HCT116 (cell line): Measurements from ENCODE around the gene TRERF1. TPM values are rescaled to one million over a fixed set of nuclear protein-coding genes. Genes with fewer than 3 reads are reported as not detected.

ENCODE experiments used
- ATAC-seq: fragments of 200-7000 bp; cut with Tn5 transposase; 2 replicates; pipeline ENCODE4 v1.9.1; 2020; ENCODE audit warnings: mild to moderate bottlenecking, moderate library complexity
- BruUV-seq: library from RNA; stranded (reverse); fragments of 400-500 nt; replicated peaks from 2 replicates; lab custom pipeline; 2021; lab: Mats Ljungman, UMichigan
- CTCF ChIA-PET: fragments of 300-600 bp; sonication (Branson Sonifier 250); formaldehyde crosslinking; loops from one replicate; lab custom pipeline; 2021; ENCODE audit warnings: antibody characterized with exemption; lab: Charles Lee
- POLR2A ChIA-PET: fragments of 300-600, 350-600 bp; sonication (Branson Sonifier 250); formaldehyde crosslinking; loops from one replicate; lab custom pipeline; 2021; ENCODE audit warnings: antibody characterized with exemption; lab: Charles Lee
- RAD21 ChIA-PET, 2 experiments: fragments of 300-600 bp; sonication (Branson Sonifier 250); formaldehyde crosslinking; loops; one replicate each; lab custom pipeline; 2023; ENCODE audit warnings: low total read pairs in 2 of 2; ENCODE audit not compliant: uncharacterized antibody in 2 of 2, unreplicated experiment in 2 of 2, low non-redundant PET in 1 of 2; lab: Charles Lee
- DNase-seq: peaks from one replicate; pipeline ENCODE4 v3.0.0-alpha.2; 2010; ENCODE audit warnings: low read depth, low spot score
- H2AFZ ChIP-seq: fragments of 200-600 bp; shearing (Covaris generic), sonication (generic); 2 replicates; pipeline ENCODE4 v1.6.1; 2017; ENCODE audit warnings: low read depth, mixed run types, mixed read lengths, antibody characterized with exemption, low read length; ENCODE audit not compliant: poor library complexity, severe bottlenecking
- H3K27ac ChIP-seq: 2 replicates; pipeline ENCODE4 v1.5.1; 2012; ENCODE audit warnings: low read depth, low read length
- H3K27me3 ChIP-seq: fragments of 200-600 bp; sonication (generic); 2 replicates; pipeline ENCODE4 v1.6.1; 2016; ENCODE audit warnings: mixed run types, low read length, mixed read lengths; ENCODE audit not compliant: insufficient read depth
- H3K36me3 ChIP-seq, 2 experiments: fragments of 200-500 bp in 1 of 2; fragments of 200-600 bp in 1 of 2; sonication (Bioruptor generic) in 1 of 2; sonication (generic) in 1 of 2; 2 replicates each; pipeline versions ENCODE4 v1.5.1 to v1.6.1; 2014 to 2016; ENCODE audit warnings: low read length in 2 of 2, inconsistent platforms in 1 of 2, mixed read lengths in 1 of 2, mixed run types in 1 of 2; ENCODE audit not compliant: insufficient read depth in 2 of 2, control insufficient read depth in 1 of 2
- H3K4me1 ChIP-seq, 2 experiments: fragments of 200-600 bp in 1 of 2; sonication (generic) in 1 of 2; 2 replicates each; pipeline versions ENCODE4 v1.5.1 to v1.6.1; 2012 to 2017; ENCODE audit warnings: low read length in 2 of 2, inconsistent platforms in 1 of 2, mild to moderate bottlenecking in 1 of 2, mixed read lengths in 1 of 2, mixed run types in 1 of 2, moderate library complexity in 1 of 2; ENCODE audit not compliant: insufficient read depth in 2 of 2, control insufficient read depth in 1 of 2
- H3K4me2 ChIP-seq: fragments of 200-600 bp; sonication (generic); 2 replicates; pipeline ENCODE4 v1.6.1; 2017; ENCODE audit warnings: mixed run types, low read length, mixed read lengths
- H3K4me3 ChIP-seq, 2 experiments: fragments of 200-600 bp in 1 of 2; sonication (generic) in 1 of 2; replicated peaks in 1 of 2; 2 replicates each; pipeline ENCODE4 v1.5.1; 2011 to 2016; ENCODE audit warnings: low read length in 2 of 2, control low read depth in 1 of 2, low read depth in 1 of 2, mild to moderate bottlenecking in 1 of 2, mixed read lengths in 1 of 2, mixed run types in 1 of 2
- H3K79me2 ChIP-seq: fragments of 200-600 bp; sonication (generic); 2 replicates; pipeline ENCODE4 v1.6.1; 2017; ENCODE audit warnings: mild to moderate bottlenecking, mixed run types, low read length, moderate library complexity, mixed read lengths; ENCODE audit not compliant: insufficient read depth
- H3K9ac ChIP-seq: fragments of 200-600 bp; sonication (generic); 2 replicates; pipeline ENCODE4 v1.6.1; 2016; ENCODE audit warnings: low read length, mixed read lengths
- H3K9me2 ChIP-seq: fragments of 200-600 bp; sonication (generic), shearing (Covaris generic); 2 replicates; pipeline ENCODE4 v1.6.1; 2017; ENCODE audit warnings: mixed run types, mild to moderate bottlenecking, moderate library complexity; ENCODE audit not compliant: insufficient read depth
- H3K9me3 ChIP-seq, 2 experiments: fragments of 200-500 bp in 1 of 2; fragments of 200-600 bp in 1 of 2; sonication (Bioruptor generic) in 1 of 2; sonication (generic) in 1 of 2; 2 replicates each; pipeline ENCODE4 v1.6.1; 2014 to 2017; ENCODE audit warnings: low read length in 2 of 2, mixed read lengths in 2 of 2, inconsistent platforms in 1 of 2, low read depth in 1 of 2, mild to moderate bottlenecking in 1 of 2, mixed run types in 1 of 2, moderate library complexity in 1 of 2; ENCODE audit not compliant: control insufficient read depth in 1 of 2, insufficient read depth in 1 of 2
- H4K20me1 ChIP-seq: fragments of 200-600 bp; sonication (generic), shearing (Covaris generic); 2 replicates; pipeline ENCODE4 v1.6.1; 2017; ENCODE audit warnings: mixed run types, mild to moderate bottlenecking, moderate library complexity; ENCODE audit not compliant: insufficient read depth
- ATF3 ChIP-seq: IDR thresholded peaks from 2 replicates; pipeline ENCODE4 v1.6.1; 2012
- CBX3 ChIP-seq: IDR thresholded peaks from 2 replicates; pipeline ENCODE4 v1.6.1; 2012; ENCODE audit warnings: low read depth
- CEBPB ChIP-seq: IDR thresholded peaks from 2 replicates; pipeline ENCODE4 v1.6.1; 2012; ENCODE audit warnings: low read depth
- CTCF ChIP-seq, 3 experiments: fragments of 200-600 bp in 1 of 3; sonication (generic) in 1 of 3; IDR thresholded peaks in 2 of 3; conservative IDR thresholded peaks in 1 of 3; 2 replicates each; pipeline ENCODE4 v1.5.1; 2012 to 2017; ENCODE audit warnings: low read depth in 2 of 3, low read length in 2 of 3, antibody characterized with exemption in 1 of 3, borderline replicate concordance in 1 of 3, control low read depth in 1 of 3, mild to moderate bottlenecking in 1 of 3, mixed read lengths in 1 of 3, mixed run types in 1 of 3, moderate library complexity in 1 of 3; ENCODE audit not compliant: insufficient read depth in 1 of 3
- EGR1 ChIP-seq: IDR thresholded peaks from 2 replicates; pipeline ENCODE4 v1.6.1; 2012; ENCODE audit warnings: low read depth
- EZH2 ChIP-seq: fragments of 200-600 bp; sonication (generic); IDR thresholded peaks from 2 replicates; pipeline ENCODE4 v1.6.1; 2017; ENCODE audit warnings: antibody characterized with exemption, mixed run types
- EZH2phosphoT487 ChIP-seq: fragments of 200-600 bp; IDR thresholded peaks from 2 replicates; pipeline ENCODE4 v1.6.1; 2018; ENCODE audit warnings: antibody characterized with exemption, borderline replicate concordance
- JUND ChIP-seq: IDR thresholded peaks from 2 replicates; pipeline ENCODE4 v1.6.1; 2012
- MAX ChIP-seq: IDR thresholded peaks from 2 replicates; pipeline ENCODE4 v1.6.1; 2012
- POLR2A ChIP-seq: IDR thresholded peaks from 2 replicates; pipeline ENCODE4 v1.7.0; 2011; ENCODE audit warnings: borderline replicate concordance; ENCODE audit not compliant: insufficient read depth, insufficient read length; ENCODE audit errors: extremely low read depth
- REST ChIP-seq: IDR thresholded peaks from 2 replicates; pipeline ENCODE4 v1.6.1; 2012; ENCODE audit warnings: low read depth
- SIN3A ChIP-seq: IDR thresholded peaks from 2 replicates; pipeline ENCODE4 v1.6.1; 2012; ENCODE audit warnings: low read depth
- SP1 ChIP-seq: IDR thresholded peaks from 2 replicates; pipeline ENCODE4 v1.6.1; 2012; ENCODE audit warnings: low read depth
- SRF ChIP-seq: IDR thresholded peaks from 2 replicates; pipeline ENCODE4 v1.6.1; 2012; ENCODE audit warnings: low read depth
- TCF7L2 ChIP-seq: IDR thresholded peaks from 2 replicates; pipeline ENCODE4 v1.7.0; 2011; ENCODE audit warnings: borderline replicate concordance, inconsistent platforms; ENCODE audit not compliant: insufficient read depth, insufficient read length; ENCODE audit errors: extremely low read depth
- YY1 ChIP-seq: IDR thresholded peaks from 2 replicates; pipeline ENCODE4 v1.6.1; 2011; ENCODE audit warnings: low read length, low read depth, moderate library complexity, mild to moderate bottlenecking; ENCODE audit not compliant: insufficient replicate concordance; ENCODE audit errors: extremely low read depth
- ZFX ChIP-seq: fragments of 450-650 bp; IDR thresholded peaks from 2 replicates; pipeline ENCODE4 v1.6.1; 2017
- ZNF274 ChIP-seq: fragments of 200-500 bp; sonication (Bioruptor generic); IDR thresholded peaks from 2 replicates; pipeline ENCODE4 v1.6.1; 2014; ENCODE audit warnings: mild to moderate bottlenecking, low read depth, low read length, inconsistent platforms
- intact Hi-C: fragments of 100-400 bp; cut with micrococcal nuclease; formaldehyde crosslinking; loops from 2 replicates; pipeline ENCODE4 v1.10.0; 2022
- total RNA-seq: library from RNA; stranded (reverse); gene quantifications from one replicate; pipeline ENCODE4 v1.2.1, GENCODE V29; 2021; ENCODE audit not compliant: unreplicated experiment
- TF ChIP-seq, protein P1 (sequence below): IDR thresholded peaks from 2 replicates; pipeline ENCODE4 v1.6.1; 2011; ENCODE audit warnings: mild to moderate bottlenecking, low read length, moderate library complexity; ENCODE audit not compliant: insufficient replicate concordance; ENCODE audit errors: extremely low read depth

The TRERF1 gene
- total RNA-seq, 1 experiment from 2014 or later: 12.4 TPM

- no peaks in the 10 kb centered on the region for H3K27me3 ChIP-seq
- no peak for DNase-seq
- peaks cover 5 to 36% of the 10 kb centered on the region in 2 experiments; a peak in 3 of 4 replicates for H3K4me1 ChIP-seq
- intact Hi-C loops: no loop called here
- BruUV-seq: no TSS peak
- no peaks in the 10 kb centered on the region for H3K9me3 ChIP-seq
- TF ChIP-seq ZFX: no peak
- TF ChIP-seq CTCF (IDR thresholded peaks at IDR 0.05 in 2 of 3, conservative IDR thresholded peaks at IDR 0.05 in 1 of 3; ENCODE audit: borderline replicate concordance in 1 of 3, insufficient read depth in 1 of 3, low read depth in 2 of 3, low read length in 2 of 3): no peak
- no peak for TF ChIP-seq YY1
- TF ChIP-seq SRF: no peak
- TF ChIP-seq POLR2A: no peak
- no peak for TF ChIP-seq CBX3
- TF ChIP-seq EZH2: no peak
- TF ChIP-seq REST: no peak
- no peak for TF ChIP-seq MAX
- no peak for TF ChIP-seq ZNF274
- TF ChIP-seq, protein P1, sequence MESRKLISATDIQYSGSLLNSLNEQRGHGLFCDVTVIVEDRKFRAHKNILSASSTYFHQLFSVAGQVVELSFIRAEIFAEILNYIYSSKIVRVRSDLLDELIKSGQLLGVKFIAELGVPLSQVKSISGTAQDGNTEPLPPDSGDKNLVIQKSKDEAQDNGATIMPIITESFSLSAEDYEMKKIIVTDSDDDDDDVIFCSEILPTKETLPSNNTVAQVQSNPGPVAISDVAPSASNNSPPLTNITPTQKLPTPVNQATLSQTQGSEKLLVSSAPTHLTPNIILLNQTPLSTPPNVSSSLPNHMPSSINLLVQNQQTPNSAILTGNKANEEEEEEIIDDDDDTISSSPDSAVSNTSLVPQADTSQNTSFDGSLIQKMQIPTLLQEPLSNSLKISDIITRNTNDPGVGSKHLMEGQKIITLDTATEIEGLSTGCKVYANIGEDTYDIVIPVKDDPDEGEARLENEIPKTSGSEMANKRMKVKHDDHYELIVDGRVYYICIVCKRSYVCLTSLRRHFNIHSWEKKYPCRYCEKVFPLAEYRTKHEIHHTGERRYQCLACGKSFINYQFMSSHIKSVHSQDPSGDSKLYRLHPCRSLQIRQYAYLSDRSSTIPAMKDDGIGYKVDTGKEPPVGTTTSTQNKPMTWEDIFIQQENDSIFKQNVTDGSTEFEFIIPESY: no peak
- TF ChIP-seq CEBPB: no peak
- no peak for TF ChIP-seq ATF3
- TF ChIP-seq SP1: no peak
- no peak for TF ChIP-seq EGR1
- no peak for TF ChIP-seq SIN3A
- TF ChIP-seq EZH2phosphoT487: no peak
- TF ChIP-seq JUND: no peak
- no peak for TF ChIP-seq TCF7L2
- H4K20me1 ChIP-seq: no peaks in the 10 kb centered on the region
- no peak overlapping the region for H3K4me3 ChIP-seq
- H2AFZ ChIP-seq: no peak overlapping the region
- H3K79me2 ChIP-seq: no peaks in the 10 kb centered on the region
- no peak for ATAC-seq
- POLR2A ChIA-PET: interaction anchor here (0.6 kb wide), 1 partner anchor 100 kb away, joined by 3 read pairs; no protein-coding TSS in a partner anchor
- no peaks in the 10 kb centered on the region for H3K36me3 ChIP-seq
- RAD21 ChIA-PET: no interaction called here
- H3K27ac ChIP-seq: no peak overlapping the region
- H3K9me2 ChIP-seq: no peaks in the 10 kb centered on the region
- H3K9ac ChIP-seq: no peak overlapping the region
- CTCF ChIA-PET: no interaction called here
- H3K4me2 ChIP-seq: no peak overlapping the region
These were observed 164.0 kb downstream of the TRERF1 start for GRCh38 chr6:42287756-42288155.
